OCI-LY1 (cell line): ENCODE results near the gene SDK1.

ENCODE experiments used
- EZH2 ChIP-seq: fragments of 200-600 bp; sonication (generic), shearing (Covaris generic); IDR thresholded peaks from 2 replicates; pipeline ENCODE4 v1.8.0; 2017; ENCODE audit warnings: borderline replicate concordance, mixed run types, mild to moderate bottlenecking, antibody characterized with exemption, low read length, moderate library complexity, mixed read lengths
- TF ChIP-seq, protein P1 (sequence below): fragments of 200-600 bp; sonication (generic), shearing (Covaris generic); IDR thresholded peaks from 2 replicates; pipeline ENCODE4 v1.5.1; 2017; ENCODE audit warnings: mild to moderate bottlenecking, antibody characterized with exemption, low read length, moderate library complexity, mixed read lengths

DNA sequence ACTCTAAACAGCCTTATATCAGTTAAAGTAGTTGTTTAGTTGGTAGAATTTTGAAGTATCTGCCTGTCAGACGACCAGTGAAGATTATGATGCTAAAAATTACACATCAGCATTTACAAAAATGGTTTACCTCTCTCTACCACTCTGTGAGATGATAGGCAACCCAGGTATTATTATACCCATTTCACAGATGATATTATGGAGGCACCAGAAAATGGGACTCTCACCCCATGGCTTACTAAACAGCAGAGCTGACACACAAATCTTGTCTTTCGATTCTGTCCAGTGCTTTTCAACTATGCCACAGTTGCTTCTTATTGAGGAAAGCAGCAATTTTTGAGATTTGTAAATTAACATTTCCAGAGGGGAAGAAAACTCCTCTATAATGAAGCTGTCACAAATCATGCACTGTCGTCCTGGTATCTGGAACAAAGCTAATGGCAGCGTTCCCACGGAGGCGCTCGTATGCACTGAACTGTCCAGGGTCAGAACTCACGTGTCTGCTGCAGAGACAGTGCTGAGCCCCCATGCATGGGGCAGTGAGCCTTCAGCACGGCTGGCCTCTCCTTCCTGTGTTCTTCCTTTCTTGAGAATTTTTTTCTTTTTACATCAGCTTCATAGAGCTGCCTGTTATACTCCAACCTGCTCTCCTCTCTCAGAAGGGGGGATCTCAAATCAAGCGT is 381.1 kb downstream of the SDK1 start:
- TF ChIP-seq, protein P1, sequence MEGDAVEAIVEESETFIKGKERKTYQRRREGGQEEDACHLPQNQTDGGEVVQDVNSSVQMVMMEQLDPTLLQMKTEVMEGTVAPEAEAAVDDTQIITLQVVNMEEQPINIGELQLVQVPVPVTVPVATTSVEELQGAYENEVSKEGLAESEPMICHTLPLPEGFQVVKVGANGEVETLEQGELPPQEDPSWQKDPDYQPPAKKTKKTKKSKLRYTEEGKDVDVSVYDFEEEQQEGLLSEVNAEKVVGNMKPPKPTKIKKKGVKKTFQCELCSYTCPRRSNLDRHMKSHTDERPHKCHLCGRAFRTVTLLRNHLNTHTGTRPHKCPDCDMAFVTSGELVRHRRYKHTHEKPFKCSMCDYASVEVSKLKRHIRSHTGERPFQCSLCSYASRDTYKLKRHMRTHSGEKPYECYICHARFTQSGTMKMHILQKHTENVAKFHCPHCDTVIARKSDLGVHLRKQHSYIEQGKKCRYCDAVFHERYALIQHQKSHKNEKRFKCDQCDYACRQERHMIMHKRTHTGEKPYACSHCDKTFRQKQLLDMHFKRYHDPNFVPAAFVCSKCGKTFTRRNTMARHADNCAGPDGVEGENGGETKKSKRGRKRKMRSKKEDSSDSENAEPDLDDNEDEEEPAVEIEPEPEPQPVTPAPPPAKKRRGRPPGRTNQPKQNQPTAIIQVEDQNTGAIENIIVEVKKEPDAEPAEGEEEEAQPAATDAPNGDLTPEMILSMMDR, result no peak
- TF ChIP-seq EZH2, result no peak
